Neutrophil (primary cell): ENCODE data around the gene C22orf23.

Source experiments
- H3K27ac ChIP-seq: fragments of 200-600 bp; sonication (generic); 2 replicates; pipeline ENCODE4 v1.5.1; 2016; ENCODE audit warnings: mild to moderate bottlenecking, moderate library complexity
- H3K27me3 ChIP-seq: fragments of 200-600 bp; sonication (generic); 2 replicates; pipeline ENCODE4 v1.6.0; 2016; ENCODE audit warnings: mild to moderate bottlenecking
- H3K36me3 ChIP-seq: fragments of 200-600 bp; sonication (generic); 2 replicates; pipeline ENCODE4 v1.5.1; 2017
- H3K4me1 ChIP-seq, 2 experiments: fragments of 200-600 bp in 1 of 2; sonication (generic) in 1 of 2; 1 replicate in 1 of 2; 2 replicates in 1 of 2; pipeline versions ENCODE4 v1.5.1 to v1.6.1; 2013 to 2016; ENCODE audit warnings: low read depth in 1 of 2, low read length in 1 of 2, mild to moderate bottlenecking in 1 of 2, moderate library complexity in 1 of 2; ENCODE audit not compliant: control insufficient read depth in 1 of 2, insufficient read depth in 1 of 2
- H3K4me3 ChIP-seq, 2 experiments: fragments of 200-600 bp in 1 of 2; sonication (generic) in 1 of 2; 1 replicate in 1 of 2; 2 replicates in 1 of 2; pipeline ENCODE4 v1.5.1; 2013 to 2016; ENCODE audit warnings: low read depth in 1 of 2, low read length in 1 of 2, mild to moderate bottlenecking in 1 of 2, moderate library complexity in 1 of 2
- H3K9me3 ChIP-seq: fragments of 200-600 bp; sonication (generic); 2 replicates; pipeline ENCODE4 v1.5.1; 2016
- CTCF ChIP-seq: fragments of 200-600 bp; sonication (generic); IDR thresholded peaks from 2 replicates; pipeline ENCODE4 v1.5.1; 2016; ENCODE audit warnings: antibody characterized with exemption

C22orf23 gene

DNA sequence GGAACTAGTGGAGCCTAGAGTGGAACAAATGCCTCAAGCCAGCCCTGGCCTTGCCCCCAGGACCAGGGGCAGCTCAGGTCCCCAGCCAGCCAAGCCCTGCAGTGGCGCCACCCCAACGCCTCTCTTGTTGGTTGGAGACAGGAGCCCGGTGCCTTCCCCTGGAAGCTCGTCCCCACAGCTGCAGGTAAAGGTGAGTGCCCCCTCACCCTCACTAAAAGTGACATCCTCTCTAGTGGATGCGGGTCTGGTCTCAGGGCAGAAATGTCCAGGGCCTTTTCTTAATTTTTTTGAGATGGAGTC is 25.8 kb downstream of the C22orf23 start:
- Histone ChIP-seq H3K36me3 (peaks cover 81% of the 10 kb centered on the region), H3K27ac (no peak overlapping the region), H3K27me3 (no peaks in the 10 kb centered on the region), H3K9me3 (no peaks in the 10 kb centered on the region), H3K4me1 (no peaks in the 10 kb centered on the region), H3K4me3 (no peak overlapping the region)
- no peak for TF ChIP-seq CTCF

GRCh38 chr22:37926771-37927636 is 26.4 kb downstream of the C22orf23 start:
- no peaks in the 10 kb centered on the region for H3K27me3 ChIP-seq
- TF ChIP-seq CTCF, result no peak
- H3K4me1 ChIP-seq, result no peaks in the 10 kb centered on the region
- H3K36me3 ChIP-seq, result peaks cover 78% of the 10 kb centered on the region
- no peak overlapping the region for H3K27ac ChIP-seq
- H3K4me3 ChIP-seq, result no peak overlapping the region
- H3K9me3 ChIP-seq, result no peaks in the 10 kb centered on the region

DNA sequence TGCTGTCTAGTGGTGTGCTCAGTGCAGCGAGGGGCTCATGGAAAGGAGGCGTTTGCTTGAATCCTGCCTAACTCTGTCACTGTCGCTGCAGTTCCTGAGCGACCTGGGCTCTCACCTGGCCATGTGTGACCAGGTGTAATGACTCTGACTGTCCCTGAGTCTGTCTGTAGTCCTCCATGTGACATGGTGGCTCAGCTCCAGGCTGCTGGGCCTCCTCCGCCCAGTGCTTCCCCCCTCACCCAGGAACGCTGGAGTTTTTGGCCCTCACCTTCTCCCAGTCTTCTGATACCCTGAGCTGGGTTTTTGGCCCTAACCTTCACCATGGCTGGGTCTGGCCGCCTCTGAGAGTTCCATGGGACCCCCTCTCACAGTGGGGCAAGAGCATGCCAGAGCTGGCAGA is 27.0 kb downstream of the C22orf23 start:
- Histone ChIP-seq H3K4me1 (no peaks in the 10 kb centered on the region), H3K27me3 (no peaks in the 10 kb centered on the region), H3K36me3 (peaks cover 78% of the 10 kb centered on the region), H3K9me3 (no peaks in the 10 kb centered on the region), H3K27ac (no peak overlapping the region), H3K4me3 (no peak overlapping the region)
- TF ChIP-seq CTCF, result no peak

DNA sequence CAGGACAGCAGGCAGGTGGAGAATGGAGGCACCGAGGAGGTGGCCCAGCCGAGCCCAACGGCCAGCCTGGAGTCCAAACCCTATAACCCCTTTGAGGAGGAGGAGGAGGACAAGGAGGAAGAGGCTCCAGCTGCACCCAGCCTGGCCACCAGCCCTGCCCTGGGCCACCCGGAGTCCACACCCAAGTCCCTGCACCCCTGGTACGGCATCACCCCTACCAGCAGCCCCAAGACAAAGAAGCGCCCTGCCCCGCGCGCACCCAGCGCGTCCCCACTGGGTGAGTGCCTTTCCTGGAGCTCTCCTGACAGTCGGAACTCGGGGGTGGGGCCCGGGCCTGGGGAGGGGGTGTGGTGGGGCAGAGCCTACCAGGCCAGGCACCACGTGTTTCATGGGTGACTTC is 27.6 kb downstream of the C22orf23 start:
- Histone ChIP-seq H3K27ac (no peak overlapping the region), H3K9me3 (no peaks in the 10 kb centered on the region), H3K36me3 (peaks cover 81% of the 10 kb centered on the region), H3K4me1 (no peaks in the 10 kb centered on the region), H3K27me3 (no peaks in the 10 kb centered on the region), H3K4me3 (no peak overlapping the region)
- no peak for TF ChIP-seq CTCF

DNA sequence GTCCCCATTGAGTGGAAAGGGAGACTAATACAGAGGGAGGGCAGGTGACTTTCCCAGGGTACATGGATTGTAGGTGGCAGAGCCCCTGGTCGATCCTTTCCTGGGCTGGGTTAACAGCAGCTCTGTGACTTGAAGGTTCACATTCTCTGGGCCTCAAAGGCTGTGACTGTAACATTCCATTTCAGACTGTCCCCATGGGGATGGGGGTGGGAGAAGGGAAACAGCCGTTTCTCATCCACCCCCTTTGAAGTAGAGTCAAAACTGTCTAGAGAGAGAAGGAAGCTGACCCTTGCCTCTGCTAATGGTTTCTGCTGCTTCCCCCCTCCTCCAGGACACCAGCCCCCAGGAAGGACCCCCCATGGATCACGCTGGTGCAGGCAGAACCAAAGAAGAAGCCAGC is 28.1 kb downstream of the C22orf23 start:
- Histone ChIP-seq H3K4me1 (peaks cover under 1% of the 10 kb centered on the region in 2 experiments), H3K4me3 (no peak overlapping the region), H3K27ac (no peak overlapping the region), H3K9me3 (no peaks in the 10 kb centered on the region), H3K36me3 (peaks cover 81% of the 10 kb centered on the region), H3K27me3 (no peaks in the 10 kb centered on the region)
- TF ChIP-seq CTCF, result no peak
